Fibroblast of mammary gland (primary cell): Measurements from ENCODE around the gene IL2RA.

Experiments
- DNase-seq: peaks from one replicate; pipeline ENCODE4 v3.0.0-alpha.2; 2010; ENCODE audit warnings: low read depth
- H3K4me3 ChIP-seq: 2 replicates; pipeline ENCODE4 v1.5.1; 2011; ENCODE audit warnings: low read depth, mild to moderate bottlenecking, low read length, moderate library complexity; ENCODE audit not compliant: control insufficient read depth
- TF ChIP-seq, protein P1 (sequence below): conservative IDR thresholded peaks from 2 replicates; pipeline ENCODE4 v1.5.1; 2011; ENCODE audit warnings: low read depth, low read length, inconsistent platforms; ENCODE audit not compliant: control insufficient read depth, insufficient read depth

IL2RA gene

DNA sequence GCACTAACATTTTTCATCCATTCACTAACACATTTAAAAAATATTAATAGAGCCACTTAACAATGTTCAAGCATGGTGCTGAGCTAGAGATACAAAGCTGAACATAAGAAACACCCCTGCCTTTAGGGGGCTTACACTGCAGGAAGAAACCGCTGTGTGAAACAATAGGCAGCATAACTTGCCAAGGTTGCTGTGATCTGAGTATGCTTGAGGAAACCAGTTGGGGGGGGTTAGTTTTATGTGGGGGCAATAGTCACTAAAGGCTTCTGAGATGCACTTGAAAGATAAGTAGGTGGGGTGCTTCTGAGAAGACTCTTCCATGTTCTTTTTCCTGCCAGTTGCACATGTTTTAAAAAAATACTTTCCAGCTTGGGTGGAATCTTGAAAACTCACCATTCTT lies 29.5 kb upstream of the IL2RA start:
- TF ChIP-seq, protein P1, sequence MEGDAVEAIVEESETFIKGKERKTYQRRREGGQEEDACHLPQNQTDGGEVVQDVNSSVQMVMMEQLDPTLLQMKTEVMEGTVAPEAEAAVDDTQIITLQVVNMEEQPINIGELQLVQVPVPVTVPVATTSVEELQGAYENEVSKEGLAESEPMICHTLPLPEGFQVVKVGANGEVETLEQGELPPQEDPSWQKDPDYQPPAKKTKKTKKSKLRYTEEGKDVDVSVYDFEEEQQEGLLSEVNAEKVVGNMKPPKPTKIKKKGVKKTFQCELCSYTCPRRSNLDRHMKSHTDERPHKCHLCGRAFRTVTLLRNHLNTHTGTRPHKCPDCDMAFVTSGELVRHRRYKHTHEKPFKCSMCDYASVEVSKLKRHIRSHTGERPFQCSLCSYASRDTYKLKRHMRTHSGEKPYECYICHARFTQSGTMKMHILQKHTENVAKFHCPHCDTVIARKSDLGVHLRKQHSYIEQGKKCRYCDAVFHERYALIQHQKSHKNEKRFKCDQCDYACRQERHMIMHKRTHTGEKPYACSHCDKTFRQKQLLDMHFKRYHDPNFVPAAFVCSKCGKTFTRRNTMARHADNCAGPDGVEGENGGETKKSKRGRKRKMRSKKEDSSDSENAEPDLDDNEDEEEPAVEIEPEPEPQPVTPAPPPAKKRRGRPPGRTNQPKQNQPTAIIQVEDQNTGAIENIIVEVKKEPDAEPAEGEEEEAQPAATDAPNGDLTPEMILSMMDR: no peak
- H3K4me3 ChIP-seq: no peak overlapping the region
- DNase-seq: no peak

DNA sequence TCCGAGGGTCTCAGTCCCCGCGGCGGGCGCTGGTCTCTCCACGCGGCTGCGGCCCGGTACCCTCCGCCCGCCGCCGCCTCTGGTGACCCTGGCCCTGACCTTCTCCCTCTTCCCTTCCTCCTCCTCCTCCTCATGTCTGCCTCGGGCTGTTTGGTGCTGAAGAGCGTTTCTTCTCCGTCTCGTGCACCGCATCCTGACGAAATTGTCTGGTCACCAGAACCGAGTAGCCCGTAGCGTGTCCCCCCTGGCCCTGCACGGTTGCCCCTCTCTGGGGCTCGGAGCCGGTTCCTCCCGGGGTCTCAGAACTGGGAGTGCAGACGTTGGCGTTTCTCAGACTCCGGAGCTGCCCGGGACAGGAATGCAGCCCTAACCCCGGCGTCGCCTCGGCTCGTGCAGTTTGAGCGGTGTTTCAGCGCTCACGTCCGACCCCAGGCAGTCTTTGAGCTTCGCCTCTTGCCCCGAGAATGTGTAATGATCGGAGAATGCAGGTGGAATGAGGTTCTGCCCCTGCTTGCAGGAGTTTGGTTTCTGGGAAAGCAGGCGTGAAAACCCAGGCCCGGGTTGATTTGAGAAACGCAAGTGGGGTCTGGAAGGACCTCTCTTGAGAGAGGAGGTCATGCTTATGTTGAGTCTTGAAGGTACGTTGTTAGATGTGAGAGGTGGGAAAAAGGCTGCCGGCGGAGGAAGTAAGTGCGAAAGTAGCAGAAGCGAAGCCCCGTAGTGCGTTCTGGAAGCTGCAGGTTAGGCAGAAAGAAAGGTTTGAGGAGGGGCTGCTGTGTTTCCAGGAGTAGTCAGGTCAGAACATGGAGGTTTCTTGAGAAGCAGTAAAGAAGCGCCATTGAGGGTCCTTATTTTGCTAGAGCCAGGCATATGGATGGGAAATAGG lies 27.4 kb upstream of the IL2RA start:
- DNase-seq: no peak
- TF ChIP-seq, protein P1: no peak
- peak overlapping the region; percentile 92 for H3K4me3 ChIP-seq

GRCh38 chr10:6088721-6089333 lies 26.7 kb upstream of the IL2RA start, which contains the start of gene RBM17:
Gene RBM17, plus strand, starts transcription at chr10:6089034. Its CDS starts 8,032 bp downstream, at chr10:6097066.
- peak; percentile 96 for DNase-seq
- H3K4me3 ChIP-seq: peak within 1 kb of the TSS; percentile 92
- TF ChIP-seq, protein P1: peak; percentile 97

DNA sequence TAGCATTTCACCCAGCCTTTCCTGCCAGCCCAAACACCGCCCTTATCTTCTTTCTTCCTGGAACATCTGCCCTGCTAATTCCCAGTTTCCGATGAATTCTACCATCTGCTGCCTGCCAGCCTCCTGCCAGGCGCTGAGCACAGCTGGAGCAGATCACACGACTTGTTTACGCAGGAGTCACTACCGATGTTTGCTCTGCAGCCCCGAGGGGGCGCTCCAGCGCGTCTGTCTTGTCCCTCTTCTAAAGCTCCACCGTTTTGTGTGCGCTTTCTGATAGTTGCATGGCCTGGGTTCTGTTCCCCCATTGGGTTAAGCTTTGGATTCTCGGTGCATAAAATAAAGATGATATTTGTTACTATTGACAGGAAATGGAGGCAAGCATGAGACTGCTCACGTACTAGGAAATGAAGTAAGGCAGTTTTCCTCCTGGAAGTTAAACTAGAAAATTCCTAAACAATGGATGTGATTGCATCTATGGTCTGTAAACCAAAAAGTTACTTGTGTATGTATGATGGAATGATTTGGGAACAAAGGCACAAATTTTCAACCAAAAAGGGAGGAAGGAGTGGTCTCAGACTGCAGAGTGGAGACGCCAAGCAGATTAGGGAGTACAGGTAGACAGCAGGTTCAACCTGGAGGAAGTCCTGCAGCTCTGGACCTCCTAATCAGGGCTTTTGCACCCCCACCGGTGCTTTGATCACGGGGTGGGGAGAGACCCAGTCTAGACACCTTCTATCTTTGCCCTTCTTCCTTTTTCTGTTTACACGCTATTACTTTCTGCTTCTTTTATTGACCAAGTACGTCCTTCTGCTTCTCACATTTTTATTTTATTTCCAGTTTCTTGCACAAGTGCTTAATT lies 24.4 kb upstream of the IL2RA start:
- H3K4me3 ChIP-seq: no peak overlapping the region
- TF ChIP-seq, protein P1: peak; percentile 97
- DNase-seq: peak; percentile 91

- peak; percentile 33 for DNase-seq
- no peak overlapping the region for H3K4me3 ChIP-seq
- TF ChIP-seq, protein P1: no peak
Measured at GRCh38 chr10:6083523-6084475, 21.6 kb upstream of the IL2RA start.
